Measurements from ENCODE around the gene ZYX. TPM values are rescaled to one million over a fixed set of nuclear protein-coding genes. Genes with fewer than 3 reads are reported as not detected.
"Not testable (repeated sequence)": the region's sequence is repeated elsewhere in the genome, so short reads cannot be mapped to it uniquely, and the experiment has no call there.

Gene ZYX
- polyA plus RNA-seq, 1 donor from 2014 or later = 10.0 TPM

- no peaks in the 10 kb centered on the region for H3K9me3 ChIP-seq (ENCODE audit: low read length)
- H3F3A ChIP-seq (ENCODE audit: insufficient read depth, low read length, poor library complexity, severe bottlenecking) = no peaks in the 10 kb centered on the region
- no peak for TF ChIP-seq SMC3 (conservative IDR thresholded peaks at IDR 0.05; ENCODE audit: poor library complexity)
- no peak for TF ChIP-seq EP300 (conservative IDR thresholded peaks at IDR 0.05; ENCODE audit: poor library complexity, severe bottlenecking)
- no peak for TF ChIP-seq EZH2 (IDR thresholded peaks at IDR 0.05; ENCODE audit: borderline replicate concordance, insufficient read depth, low read length, poor library complexity, severe bottlenecking)
- no peak for TF ChIP-seq MXI1 (conservative IDR thresholded peaks at IDR 0.05; ENCODE audit: poor library complexity, severe bottlenecking)
- no peak for TF ChIP-seq CTCF (IDR thresholded peaks at IDR 0.05; ENCODE audit: poor library complexity, severe bottlenecking)
- no peak for TF ChIP-seq TAF1 (IDR thresholded peaks at IDR 0.05; ENCODE audit: low read depth)
- no peak overlapping the region for H2AFZ ChIP-seq (ENCODE audit: low read depth, low read length)
- no peak overlapping the region for H3K27ac ChIP-seq (ENCODE audit: low read length)
- no peaks in the 10 kb centered on the region for H3K9me2 ChIP-seq (ENCODE audit: insufficient read depth, low read length)
- H3K79me2 ChIP-seq (replicated peaks; ENCODE audit: insufficient read depth, low read length) = no peaks in the 10 kb centered on the region
- H3K9ac ChIP-seq (ENCODE audit: low read length) = no peak overlapping the region
- no peaks in the 10 kb centered on the region for H3K36me3 ChIP-seq (ENCODE audit: insufficient read depth, low read length)
- H3K27me3 ChIP-seq (ENCODE audit: insufficient read depth, low read depth, low read length) = peaks cover 8% of the 10 kb centered on the region
- no peak overlapping the region for H3K4me3 ChIP-seq (ENCODE audit: low read length)
- H4K20me1 ChIP-seq (ENCODE audit: insufficient read depth) = no peaks in the 10 kb centered on the region
- no peak overlapping the region for H3K4me2 ChIP-seq (ENCODE audit: low read length)
Observed at GRCh38 chr7:143411976-143412708, 31.0 kb downstream of the ZYX start.

- Histone ChIP-seq H3K9me2 (ENCODE audit: insufficient read depth, low read length) (no peaks in the 10 kb centered on the region), H3K9me3 (ENCODE audit: low read length) (no peaks in the 10 kb centered on the region), H3K27ac (ENCODE audit: low read length) (no peak overlapping the region), H3K27me3 (ENCODE audit: insufficient read depth, low read depth, low read length) (peaks cover 8% of the 10 kb centered on the region), H3K4me3 (ENCODE audit: low read length) (no peak overlapping the region), H2AFZ (ENCODE audit: low read depth, low read length) (no peak overlapping the region), H3F3A (ENCODE audit: insufficient read depth, low read length, poor library complexity, severe bottlenecking) (no peaks in the 10 kb centered on the region), H3K9ac (ENCODE audit: low read length) (no peak overlapping the region), H3K79me2 (replicated peaks; ENCODE audit: insufficient read depth, low read length) (no peaks in the 10 kb centered on the region), H4K20me1 (ENCODE audit: insufficient read depth) (no peaks in the 10 kb centered on the region), H3K36me3 (ENCODE audit: insufficient read depth, low read length) (no peaks in the 10 kb centered on the region), H3K4me2 (ENCODE audit: low read length) (no peak overlapping the region)
- no peak for TF ChIP-seq EP300 (conservative IDR thresholded peaks at IDR 0.05; ENCODE audit: poor library complexity, severe bottlenecking)
- TF ChIP-seq CTCF (IDR thresholded peaks at IDR 0.05; ENCODE audit: poor library complexity, severe bottlenecking) = no peak
- TF ChIP-seq EZH2 (IDR thresholded peaks at IDR 0.05; ENCODE audit: borderline replicate concordance, insufficient read depth, low read length, poor library complexity, severe bottlenecking) = no peak
- TF ChIP-seq SMC3 (conservative IDR thresholded peaks at IDR 0.05; ENCODE audit: poor library complexity) = no peak
- TF ChIP-seq POLR2AphosphoS5 (IDR thresholded peaks at IDR 0.05) = no peak
- TF ChIP-seq RAD21 (conservative IDR thresholded peaks at IDR 0.05) = no peak
- no peak for TF ChIP-seq MXI1 (conservative IDR thresholded peaks at IDR 0.05; ENCODE audit: poor library complexity, severe bottlenecking)
- TF ChIP-seq TAF1 (IDR thresholded peaks at IDR 0.05; ENCODE audit: low read depth) = no peak
- TF ChIP-seq REST (IDR thresholded peaks at IDR 0.05; ENCODE audit: borderline replicate concordance) = no peak
Observed at GRCh38 chr7:143413123-143413522, 32.0 kb downstream of the ZYX start.

GRCh38 chr7:143415209-143415608 is 34.1 kb downstream of the ZYX start:
- H4K20me1 ChIP-seq (ENCODE audit: insufficient read depth); H3K79me2 ChIP-seq (replicated peaks; ENCODE audit: insufficient read depth, low read length); H3K4me2 ChIP-seq (ENCODE audit: low read length); H3K27me3 ChIP-seq (ENCODE audit: insufficient read depth, low read depth, low read length); H2AFZ ChIP-seq (ENCODE audit: low read depth, low read length); H3F3A ChIP-seq (ENCODE audit: insufficient read depth, low read length, poor library complexity, severe bottlenecking); H3K9me2 ChIP-seq (ENCODE audit: insufficient read depth, low read length); H3K9me3 ChIP-seq (ENCODE audit: low read length); H3K9ac ChIP-seq (ENCODE audit: low read length); H3K27ac ChIP-seq (ENCODE audit: low read length); H3K4me3 ChIP-seq (ENCODE audit: low read length); H3K36me3 ChIP-seq (ENCODE audit: insufficient read depth, low read length): not testable (repeated sequence)
